Adrenal gland (tissue), 12 donors: ENCODE data around the gene NANOG. TPM values are rescaled to one million over a fixed set of nuclear protein-coding genes. Genes with fewer than 3 reads are reported as not detected.
"Not testable (repeated sequence)": the region's sequence is repeated elsewhere in the genome, so short reads cannot be mapped to it uniquely, and the experiment has no call there.

Experiments
- DNase-seq, 7 donors: peaks; one replicate each; pipeline ENCODE4 v3.0.0-alpha.2; 2019 to 2020
- H3K27ac ChIP-seq, 5 donors: fragments of 200-600 bp; sonication (generic) in 4 of 5; 1 replicate in 3 of 5; 2 replicates in 2 of 5; pipeline versions ENCODE4 v1.5.1 to v1.8.0; 2016 to 2020; ENCODE audit warnings: mild to moderate bottlenecking in 1 of 5
- H3K27me3 ChIP-seq: fragments of 200-600 bp; 2 replicates; pipeline ENCODE4 v1.8.0; 2021
- H3K36me3 ChIP-seq, 2 donors: fragments of 200-600 bp; replicated peaks in 1 of 2; 1 replicate in 1 of 2; 2 replicates in 1 of 2; pipeline versions ENCODE4 v1.5.1 to v1.8.0; 2018 to 2022
- H3K4me1 ChIP-seq, 2 donors: fragments of 200-600 bp; replicated peaks in 1 of 2; 1 replicate in 1 of 2; 2 replicates in 1 of 2; pipeline versions ENCODE4 v1.5.1 to v1.8.0; 2018 to 2021
- H3K4me3 ChIP-seq, 4 donors: fragments of 200-600 bp; sonication (generic) in 3 of 4; one replicate each; pipeline ENCODE4 v1.5.1; 2016 to 2018
- H3K9me3 ChIP-seq, 3 donors: fragments of 200-600 bp; sonication (generic) in 1 of 3; replicated peaks in 1 of 3; 1 replicate in 2 of 3; 2 replicates in 1 of 3; pipeline versions ENCODE4 v1.5.1 to v1.8.0; 2016 to 2021
- POLR2A ChIP-seq, 2 donors: fragments of 450-650 bp; IDR thresholded peaks; one replicate each; pipeline ENCODE4 v1.6.1; 2017; ENCODE audit warnings: antibody characterized with exemption in 2 of 2, mild to moderate bottlenecking in 2 of 2, moderate library complexity in 1 of 2
- WGBS, 4 donors: extraction: QIAGEN DNeasy Blood & Tissue Kit in 2 of 4; methylation state at CpG; one replicate each; pipeline versions ENCODE4 v1.1.5 to v1.1.7; 2013 to 2017; 5-methylcytosine and 5-hydroxymethylcytosine counted together
- intact Hi-C, 2 donors: fragments of 100-400 bp; cut with DNase I; formaldehyde crosslinking; loops; one replicate each; pipeline versions ENCODE4 v1.14.1 to v1.15.0; 2022 to 2023
- polyA plus RNA-seq, 3 donors: library from polyadenylated mRNA; stranded (reverse); fragments of 200-250 nt in 2 of 3; fragments of 350-450 nt in 1 of 3; fragmentation: Illumina TruSeq in 1 of 3; extraction: RNeasy Lipid Tissue Mini Kit (QIAGEN cat#74804) in 1 of 3; gene quantifications; one replicate each; pipeline ENCODE4 v1.2.3, GENCODE V29; 2013 to 2014
- small RNA-seq, 2 donors: library from RNA; depleted of rRNA; stranded (forward); fragments of <200 nt; gene quantifications; one replicate each; pipeline ENCODE3, GENCODE V24; 2016
- total RNA-seq, 9 donors: library from RNA; depleted of rRNA in 4 of 9; stranded (reverse); fragments of >200 nt in 4 of 9; fragments of 120-200 nt in 1 of 9; fragmentation: NEBNext Ultra II Directional in 1 of 9; extraction: Animal tissue kit (Norgen Biotek cat#: 25700) in 1 of 9; gene quantifications; one replicate each; pipeline versions ENCODE4 v1.1.0 to v1.2.4, GENCODE V29; 2013 to 2023
- TF ChIP-seq, protein P1 (sequence below), 6 experiments: fragments of 450-650 bp in 4 of 6; fragments of 200-600 bp in 2 of 6; sonication (generic) in 1 of 6; IDR thresholded peaks; 1 replicate in 5 of 6; 2 replicates in 1 of 6; pipeline versions ENCODE4 v1.5.1 to v1.8.0; 2016 to 2021; ENCODE audit warnings: antibody characterized with exemption in 6 of 6, mild to moderate bottlenecking in 2 of 6, moderate library complexity in 1 of 6
- donor health status: healthy with polysubstance abuse.
- donor health status: Bipolar disorder and iron deficiency.
- donor health status: DM: yes; HTN: yes; CAD: no.
- donor health status: DM: no; HTN: no; CAD: no.
- donor health status: DM: no; HTN: no; CAD: no.
- donor health status: DM: yes; HTN: yes; CAD: no.

The NANOG gene
- total and polyA plus RNA-seq, 12 donors: 0.08 to 0.91 (median 0.60) TPM; not detected in 4

DNA sequence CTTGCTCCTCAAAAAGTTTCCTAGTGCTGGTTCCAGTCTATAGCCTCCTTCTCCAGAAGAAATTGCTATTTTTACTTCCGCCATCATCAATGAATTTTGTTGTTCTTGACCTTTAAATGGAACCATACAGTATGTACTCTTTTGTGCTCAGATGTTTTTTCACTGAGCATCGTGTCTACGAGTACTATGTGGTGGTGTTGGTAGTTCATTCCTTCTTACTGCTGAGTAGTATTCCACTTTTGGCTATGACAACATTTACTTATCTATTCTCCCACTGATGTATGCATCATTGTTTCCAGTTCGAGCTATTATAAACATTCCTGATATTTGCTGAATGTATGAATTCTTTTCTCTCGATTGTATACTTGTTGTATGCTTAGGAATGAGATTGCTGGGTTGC is 54.9 kb downstream of the NANOG start:
- no peaks in the 10 kb centered on the region for H3K4me1 ChIP-seq
- H3K27me3 ChIP-seq: no peaks in the 10 kb centered on the region
- DNase-seq: no peak
- H3K4me3 ChIP-seq: no peak overlapping the region
- TF ChIP-seq, protein P1, sequence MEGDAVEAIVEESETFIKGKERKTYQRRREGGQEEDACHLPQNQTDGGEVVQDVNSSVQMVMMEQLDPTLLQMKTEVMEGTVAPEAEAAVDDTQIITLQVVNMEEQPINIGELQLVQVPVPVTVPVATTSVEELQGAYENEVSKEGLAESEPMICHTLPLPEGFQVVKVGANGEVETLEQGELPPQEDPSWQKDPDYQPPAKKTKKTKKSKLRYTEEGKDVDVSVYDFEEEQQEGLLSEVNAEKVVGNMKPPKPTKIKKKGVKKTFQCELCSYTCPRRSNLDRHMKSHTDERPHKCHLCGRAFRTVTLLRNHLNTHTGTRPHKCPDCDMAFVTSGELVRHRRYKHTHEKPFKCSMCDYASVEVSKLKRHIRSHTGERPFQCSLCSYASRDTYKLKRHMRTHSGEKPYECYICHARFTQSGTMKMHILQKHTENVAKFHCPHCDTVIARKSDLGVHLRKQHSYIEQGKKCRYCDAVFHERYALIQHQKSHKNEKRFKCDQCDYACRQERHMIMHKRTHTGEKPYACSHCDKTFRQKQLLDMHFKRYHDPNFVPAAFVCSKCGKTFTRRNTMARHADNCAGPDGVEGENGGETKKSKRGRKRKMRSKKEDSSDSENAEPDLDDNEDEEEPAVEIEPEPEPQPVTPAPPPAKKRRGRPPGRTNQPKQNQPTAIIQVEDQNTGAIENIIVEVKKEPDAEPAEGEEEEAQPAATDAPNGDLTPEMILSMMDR (IDR thresholded peaks at IDR 0.05): no peak
- TF ChIP-seq POLR2A (IDR thresholded peaks at IDR 0.05): no peak
- no peaks in the 10 kb centered on the region for H3K36me3 ChIP-seq
- H3K9me3 ChIP-seq: no peaks in the 10 kb centered on the region
- 63 to 85% (median 73%) methylated on average over 5 of the region's 5 CpGs for WGBS, 4 donors
- intact Hi-C loops: no loop called here
- no peak overlapping the region for H3K27ac ChIP-seq

DNA sequence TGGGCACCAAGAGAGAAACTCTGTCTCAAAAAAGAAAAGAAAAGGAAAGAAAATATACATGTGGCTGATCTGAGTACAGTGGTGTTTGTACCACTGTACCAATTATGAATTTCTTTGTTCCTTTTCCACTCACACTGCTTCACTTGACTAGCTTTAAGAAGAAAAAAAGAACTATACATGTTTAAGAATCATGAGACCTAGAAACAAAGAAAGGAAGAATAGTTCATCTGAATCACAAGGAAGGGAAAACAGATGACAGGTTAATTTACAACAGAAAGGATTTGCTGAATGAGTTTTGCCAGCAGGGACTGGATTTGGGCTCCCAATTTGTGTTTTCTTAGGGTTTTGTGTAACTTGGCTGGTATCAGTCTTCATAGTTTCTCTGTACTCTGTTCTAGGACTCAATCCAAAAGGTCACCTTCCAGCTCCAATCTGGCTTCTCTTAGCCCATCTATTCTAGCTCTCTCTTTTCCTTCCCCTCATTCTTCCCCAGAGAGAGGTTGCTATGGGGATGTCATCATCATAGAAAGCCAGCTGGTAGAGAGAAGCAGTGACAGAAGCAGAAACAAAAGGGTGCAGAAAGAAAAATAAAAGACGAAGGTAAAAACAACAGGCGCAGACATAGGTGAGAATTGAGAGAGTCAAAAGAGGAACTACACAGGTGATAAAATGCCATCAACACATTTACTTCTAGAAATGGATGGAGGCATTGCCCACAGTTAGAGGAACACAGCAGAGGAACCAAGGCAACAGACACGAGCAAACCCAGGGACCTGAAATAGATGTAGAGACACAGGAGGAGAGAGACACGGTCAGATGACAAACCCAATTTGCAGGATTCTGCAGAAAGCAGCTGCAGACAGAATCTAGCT is 58.3 kb downstream of the NANOG start:
- intact Hi-C loops, H3K4me3 ChIP-seq, H3K4me1 ChIP-seq, H3K9me3 ChIP-seq, H3K27me3 ChIP-seq, H3K36me3 ChIP-seq, DNase-seq: not testable (repeated sequence)
- WGBS, 4 donors: 41 to 68% (median 49%) methylated on average over 2 to 4 of the region's 4 CpGs
- peak overlapping the region in 1 of 5 donors; percentile 26 for H3K27ac ChIP-seq

DNA sequence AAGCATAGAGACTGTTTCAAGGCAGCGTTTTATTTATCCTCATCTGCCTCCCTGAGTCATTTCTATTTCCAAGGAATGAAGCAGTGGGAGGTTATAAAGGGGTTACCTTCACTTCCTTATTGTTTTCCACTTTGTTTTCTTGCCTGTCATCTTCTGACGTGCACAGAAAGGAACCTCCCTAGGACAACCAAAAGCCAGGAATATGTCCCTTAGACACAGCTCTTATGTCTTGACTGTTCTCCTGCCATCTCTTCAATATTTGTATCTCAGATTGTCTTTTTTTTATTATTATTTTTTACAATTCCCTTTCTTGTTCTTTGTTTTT is 58.9 kb downstream of the NANOG start:
- DNase-seq, H3K9me3 ChIP-seq, intact Hi-C loops, H3K27me3 ChIP-seq, H3K4me3 ChIP-seq, H3K4me1 ChIP-seq, H3K36me3 ChIP-seq, H3K27ac ChIP-seq: not testable (repeated sequence)
- WGBS, 4 donors: 23 to 36% (median 32%) methylated on average over 2 of the region's 2 CpGs

Small RNA genes within 50 kb of the gene (small RNA-seq; reads per million reads assigned to genes)
- gene RF00019: 0 reads per million in 2 donors

Other genes with a start within 250 kb of the NANOG start
- gene APOBEC1, start 123.5 kb upstream of the NANOG start, total RNA-seq: under 1 TPM in 1 of 9 donors, not detected in 8; 0.17 TPM
- gene APOBEC1, start 123.5 kb upstream of the NANOG start, polyA plus RNA-seq: not detected
- 1 to 10 TPM in 2 of 9 donors, under 1 TPM in 6, not detected in 1; 0.11 to 1.6 (median 0.65) TPM for gene GDF3, start 93.6 kb upstream of the NANOG start, total RNA-seq
- 1 to 10 TPM in 2 of 3 donors, under 1 TPM in 1; 0.16 to 2.9 (median 1.8) TPM for gene GDF3, start 93.6 kb upstream of the NANOG start, polyA plus RNA-seq
- gene DPPA3, start 78.0 kb upstream of the NANOG start, total RNA-seq: not detected
- gene DPPA3, start 78.0 kb upstream of the NANOG start, polyA plus RNA-seq: not detected
- not detected for gene CLEC4C, start 42.0 kb upstream of the NANOG start, total RNA-seq
- gene CLEC4C, start 42.0 kb upstream of the NANOG start, polyA plus RNA-seq: not detected
- not detected for gene NANOGNB, start 24.2 kb upstream of the NANOG start, total RNA-seq
- gene NANOGNB, start 24.2 kb upstream of the NANOG start, polyA plus RNA-seq: not detected
- 10 to 100 TPM in 2 of 9 donors, 1 to 10 TPM in 7; 2.1 to 58.8 (median 6.3) TPM for gene SLC2A14, start 83.5 kb downstream of the NANOG start, total RNA-seq
- 10 to 100 TPM in 2 of 3 donors, 1 to 10 TPM in 1; 6.5 to 18.6 (median 11.3) TPM for gene SLC2A14, start 83.5 kb downstream of the NANOG start, polyA plus RNA-seq
- gene SLC2A3, start 146.8 kb downstream of the NANOG start, total RNA-seq: 10 to 100 TPM in 8 of 9 donors, 1 to 10 TPM in 1; 8.8 to 52.4 (median 28.4) TPM
- gene SLC2A3, start 146.8 kb downstream of the NANOG start, polyA plus RNA-seq: 10 to 100 TPM in 1 of 3 donors, 1 to 10 TPM in 2; 7.2 to 19.5 (median 8.2) TPM
- 10 to 100 TPM in 7 of 9 donors, 1 to 10 TPM in 2; 8.6 to 20.8 (median 14.4) TPM for gene FOXJ2, start 243.3 kb downstream of the NANOG start, total RNA-seq
- 10 to 100 TPM in 2 of 3 donors, 1 to 10 TPM in 1; 7.1 to 13.8 (median 11.7) TPM for gene FOXJ2, start 243.3 kb downstream of the NANOG start, polyA plus RNA-seq